Stimulated activated CD4-positive, alpha-beta T cell treated with anti-CD3 and anti-CD28 coated beads, Interleukin-4, amount 100 ng/mL, for 1 hour (primary cell): ENCODE data around the gene BNC2.
"Not testable (repeated sequence)": the region's sequence is repeated elsewhere in the genome, so short reads cannot be mapped to it uniquely, and the experiment has no call there.

Experiments used
- DNase-seq: peaks from one replicate; pipeline ENCODE4 v3.0.0-alpha.2; 2020

Gene BNC2

GRCh38 chr9:16870596-16871335, at the start of gene BNC2:
TSS of gene BNC2 (minus strand) at chr9:16870670. CDS start at chr9:16870648, 22 bp downstream.
- DNase-seq, result no peak

- no peak for DNase-seq
These were observed 48.5 kb upstream of the BNC2 start for GRCh38 chr9:16918920-16919319.

- no peak for DNase-seq
These were observed 44.8 kb upstream of the BNC2 start for GRCh38 chr9:16915126-16915831.

- DNase-seq, result no peak
These were observed 41.7 kb upstream of the BNC2 start for GRCh38 chr9:16912197-16912596.

- DNase-seq, result not testable (repeated sequence)
These were observed 37.7 kb upstream of the BNC2 start for GRCh38 chr9:16908206-16908605.

GRCh38 chr9:16904655-16905054, 34.2 kb upstream of the BNC2 start:
- DNase-seq, result no peak

- no peak for DNase-seq
These were observed 31.1 kb upstream of the BNC2 start for GRCh38 chr9:16901590-16901989.

- no peak for DNase-seq
These were observed 29.1 kb upstream of the BNC2 start for GRCh38 chr9:16899606-16900005.

- DNase-seq, result no peak
These were observed 28.0 kb upstream of the BNC2 start for GRCh38 chr9:16898464-16898863.

GRCh38 chr9:16888594-16888993, 18.1 kb upstream of the BNC2 start:
- DNase-seq, result no peak

- DNase-seq, result no peak
These were observed 15.5 kb upstream of the BNC2 start for GRCh38 chr9:16885931-16886330.

- no peak for DNase-seq
These were observed 14.6 kb upstream of the BNC2 start for GRCh38 chr9:16884952-16885513.

GRCh38 chr9:16884373-16884772, 13.9 kb upstream of the BNC2 start:
- DNase-seq, result no peak

- DNase-seq, result no peak
These were observed 13.1 kb upstream of the BNC2 start for GRCh38 chr9:16883586-16883985.

- DNase-seq, result not testable (repeated sequence)
These were observed 12.0 kb upstream of the BNC2 start for GRCh38 chr9:16882440-16882839.

- no peak for DNase-seq
These were observed 8.9 kb upstream of the BNC2 start for GRCh38 chr9:16879416-16879815.

GRCh38 chr9:16877256-16877655, 6.8 kb upstream of the BNC2 start:
- DNase-seq, result no peak

- DNase-seq, result no peak
These were observed 2.8 kb upstream of the BNC2 start for GRCh38 chr9:16873126-16873802.

- DNase-seq, result no peak
These were observed 1.1 kb upstream of the BNC2 start for GRCh38 chr9:16871336-16872151.

- no peak for DNase-seq
These were observed 431 bp downstream of the BNC2 start for GRCh38 chr9:16869882-16870595.

GRCh38 chr9:16869131-16869881, 1.2 kb downstream of the BNC2 start:
- DNase-seq, result no peak
